ENCODE data around the gene CAMSAP1. TPM values are rescaled to one million over a fixed set of nuclear protein-coding genes. Genes with fewer than 3 reads are reported as not detected.

Gene CAMSAP1
- total and polyA plus RNA-seq, 9 of the 15 experiments (the other 6 are each of a cell fraction or from before 2014, with no cell fraction given): 1.5 to 28.8 (median 14.3) TPM

- TF ChIP-seq ZNF133 (CRISPR knock-in tag; IDR thresholded peaks at IDR 0.05) (no peak), ZNF174 (CRISPR knock-in tag; IDR thresholded peaks at IDR 0.05) (no peak), GTF3C2 (IDR thresholded peaks at IDR 0.05; ENCODE audit: borderline replicate concordance, extremely low read depth, insufficient read length) (no peak), FIP1L1 (IDR thresholded peaks at IDR 0.05; ENCODE audit: low read depth, low read length, poor library complexity, severe bottlenecking) (no peak)
These were observed 93.6 kb downstream of the CAMSAP1 start (continued) for GRCh38 chr9:135813671-135814290.

GRCh38 chr9:135812961-135813360 is 94.4 kb downstream of the CAMSAP1 start:
- in situ Hi-C loops (cut with MboI) (no loop called here), intact Hi-C loops (cut with micrococcal nuclease) (no loop called here)
- no TSS peak for BruUV-seq (replicated peaks)
- H3K4me2 ChIP-seq (ENCODE audit: insufficient read depth, low read length): no peak overlapping the region
- H3K79me2 ChIP-seq (ENCODE audit: control insufficient read depth, insufficient read depth, low read length): no peaks in the 10 kb centered on the region
- ATAC-seq (no peak), DNase-seq (ENCODE audit: extremely low read depth in 1 of 4, low spot score in 3 of 4) (no peak), FAIRE-seq (no peak)
- 95% methylated on average over 13 of the region's 13 CpGs for WGBS (ENCODE audit: insufficient coverage, low coverage, missing lambda C conversion rate)
- peaks cover 79% of the 10 kb centered on the region; the same call in 2 of the 3 replicates for H3K36me3 ChIP-seq (ENCODE audit: control insufficient read depth, insufficient read depth, low read length)
- H3K9me1 ChIP-seq (ENCODE audit: control insufficient read depth, insufficient read depth, low read length): peaks cover 3% of the 10 kb centered on the region
- H3K27me3 ChIP-seq (ENCODE audit: control insufficient read depth in 2 of 2, insufficient read depth in 2 of 2, low read length in 2 of 2): no peaks in the 10 kb centered on the region
- no peak overlapping the region for H3K4me3 ChIP-seq
- CTCF ChIA-PET (ENCODE audit: low intra/inter-chr PET ratio): no interaction called here
- H3K9ac ChIP-seq (ENCODE audit: insufficient read depth in 1 of 2, low read depth in 2 of 2, low read length in 2 of 2): no peak overlapping the region
- H3K9me3 ChIP-seq (replicated peaks; ENCODE audit: control insufficient read depth, insufficient read depth, low read depth, low read length): no peaks in the 10 kb centered on the region
- no peak overlapping the region for H2AFZ ChIP-seq (ENCODE audit: low read depth, low read length)
- 0 out of 2 replicates have a peak, but pooled peaks cover 4% of the 10 kb centered on the region for H4K20me1 ChIP-seq (replicated peaks; ENCODE audit: control insufficient read depth, insufficient read depth, low read length)
- H3K27ac ChIP-seq (ENCODE audit: extremely low read depth, low read depth, low read length): no peak overlapping the region
- POLR2A ChIA-PET: no interaction called here
- H3K4me1 ChIP-seq (replicated peaks in 1 of 2; ENCODE audit: control insufficient read depth in 2 of 2, insufficient read depth in 2 of 2, low read length in 2 of 2): no peaks in the 10 kb centered on the region
- TF ChIP-seq ZNF324 (CRISPR knock-in tag; IDR thresholded peaks at IDR 0.05) (no peak), NCOA6 (IDR thresholded peaks at IDR 0.05) (no peak), BACH1 (tag; IDR thresholded peaks at IDR 0.05) (no peak), ATF3 (IDR thresholded peaks at IDR 0.05) (no peak), ATF3 (CRISPR knock-in tag; conservative IDR thresholded peaks at IDR 0.05) (no peak)
